Lower leg skin (tissue), 3 donors: Measurements from ENCODE around the gene RMC1.

Source experiments
- POLR2A ChIP-seq, 2 donors: fragments of 450-650 bp; IDR thresholded peaks; one replicate each; pipeline ENCODE4 v1.6.1; 2016 to 2017; ENCODE audit warnings: antibody characterized with exemption in 2 of 2, mild to moderate bottlenecking in 1 of 2, moderate library complexity in 1 of 2
- TF ChIP-seq, protein P1 (sequence below), 3 donors: fragments of 450-650 bp; IDR thresholded peaks; one replicate each; pipeline ENCODE4 v1.5.1; 2016; ENCODE audit warnings: antibody characterized with exemption in 3 of 3, mild to moderate bottlenecking in 3 of 3, moderate library complexity in 2 of 3

DNA sequence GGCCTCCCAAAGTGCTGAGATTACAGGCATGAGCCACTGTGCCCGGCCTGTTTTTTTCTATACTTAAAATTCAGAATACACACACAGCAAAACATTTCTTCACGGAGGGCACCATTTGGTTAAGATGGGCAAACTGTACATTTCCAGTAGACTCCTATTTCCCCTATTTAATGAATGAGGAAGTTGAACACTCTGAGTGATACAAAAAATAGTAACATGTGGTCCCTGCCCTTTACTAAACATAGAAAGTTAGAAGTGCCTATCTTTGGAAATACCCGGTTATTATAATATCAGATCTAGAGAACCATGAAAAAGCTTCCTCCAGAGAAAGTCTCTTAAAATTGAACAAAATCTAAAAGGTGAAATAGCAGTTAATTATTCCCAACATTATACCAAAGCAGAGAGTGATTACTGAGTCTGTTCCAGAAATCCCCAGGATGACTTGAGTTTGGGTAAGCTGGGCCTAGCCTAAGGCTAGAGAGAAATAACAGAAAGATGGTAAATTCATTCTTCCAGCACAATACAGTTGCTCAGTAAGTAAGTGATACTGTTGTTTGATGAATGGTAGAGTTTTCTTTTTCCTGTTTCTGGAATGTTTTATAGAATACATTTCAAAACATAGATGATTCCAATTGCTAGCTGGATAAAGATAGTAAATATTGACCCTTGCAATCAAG is 23.3 kb upstream of the RMC1 start:
- no peak for TF ChIP-seq POLR2A (IDR thresholded peaks at IDR 0.05)
- TF ChIP-seq, protein P1, sequence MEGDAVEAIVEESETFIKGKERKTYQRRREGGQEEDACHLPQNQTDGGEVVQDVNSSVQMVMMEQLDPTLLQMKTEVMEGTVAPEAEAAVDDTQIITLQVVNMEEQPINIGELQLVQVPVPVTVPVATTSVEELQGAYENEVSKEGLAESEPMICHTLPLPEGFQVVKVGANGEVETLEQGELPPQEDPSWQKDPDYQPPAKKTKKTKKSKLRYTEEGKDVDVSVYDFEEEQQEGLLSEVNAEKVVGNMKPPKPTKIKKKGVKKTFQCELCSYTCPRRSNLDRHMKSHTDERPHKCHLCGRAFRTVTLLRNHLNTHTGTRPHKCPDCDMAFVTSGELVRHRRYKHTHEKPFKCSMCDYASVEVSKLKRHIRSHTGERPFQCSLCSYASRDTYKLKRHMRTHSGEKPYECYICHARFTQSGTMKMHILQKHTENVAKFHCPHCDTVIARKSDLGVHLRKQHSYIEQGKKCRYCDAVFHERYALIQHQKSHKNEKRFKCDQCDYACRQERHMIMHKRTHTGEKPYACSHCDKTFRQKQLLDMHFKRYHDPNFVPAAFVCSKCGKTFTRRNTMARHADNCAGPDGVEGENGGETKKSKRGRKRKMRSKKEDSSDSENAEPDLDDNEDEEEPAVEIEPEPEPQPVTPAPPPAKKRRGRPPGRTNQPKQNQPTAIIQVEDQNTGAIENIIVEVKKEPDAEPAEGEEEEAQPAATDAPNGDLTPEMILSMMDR (IDR thresholded peaks at IDR 0.05) = no peak
